Panc1 (cell line): ENCODE measurements around the gene G0S2.

Experiments used
- POLR2AphosphoS5 ChIP-seq: IDR thresholded peaks from 2 replicates; pipeline ENCODE4 v1.6.1; 2012; ENCODE audit warnings: mild to moderate bottlenecking, low read depth, low read length, moderate library complexity
- SIN3A ChIP-seq: IDR thresholded peaks from 2 replicates; pipeline ENCODE4 v1.6.1; 2012; ENCODE audit warnings: low read depth, mild to moderate bottlenecking, low read length, moderate library complexity, borderline replicate concordance; ENCODE audit not compliant: insufficient read depth
- TF ChIP-seq, protein P1 (sequence below): fragments of 450-650 bp; IDR thresholded peaks from 2 replicates; pipeline ENCODE4 v1.5.1; 2017; ENCODE audit warnings: mild to moderate bottlenecking
- TF ChIP-seq, protein P2 (sequence below), 2 experiments: IDR thresholded peaks; 2 replicates each; pipeline ENCODE4 v1.6.1; 2011 to 2012; ENCODE audit warnings: low read depth in 2 of 2, control low read depth in 1 of 2, low read length in 1 of 2, mild to moderate bottlenecking in 1 of 2, moderate library complexity in 1 of 2; ENCODE audit not compliant: insufficient read depth in 1 of 2

DNA sequence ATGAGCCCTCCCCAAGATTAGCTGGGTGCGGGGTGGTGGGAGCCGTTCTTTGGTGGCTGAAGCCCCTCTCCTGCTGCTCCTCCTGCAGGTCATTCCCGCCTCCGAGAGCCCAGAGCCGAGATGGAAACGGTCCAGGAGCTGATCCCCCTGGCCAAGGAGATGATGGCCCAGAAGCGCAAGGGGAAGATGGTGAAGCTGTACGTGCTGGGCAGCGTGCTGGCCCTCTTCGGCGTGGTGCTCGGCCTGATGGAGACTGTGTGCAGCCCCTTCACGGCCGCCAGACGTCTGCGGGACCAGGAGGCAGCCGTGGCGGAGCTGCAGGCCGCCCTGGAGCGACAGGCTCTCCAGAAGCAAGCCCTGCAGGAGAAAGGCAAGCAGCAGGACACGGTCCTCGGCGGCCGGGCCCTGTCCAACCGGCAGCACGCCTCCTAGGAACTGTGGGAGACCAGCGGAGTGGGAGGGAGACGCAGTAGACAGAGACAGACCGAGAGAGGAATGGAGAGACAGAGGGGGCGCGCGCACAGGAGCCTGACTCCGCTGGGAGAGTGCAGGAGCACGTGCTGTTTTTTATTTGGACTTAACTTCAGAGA lies 448 bp downstream of the G0S2 start:
- TF ChIP-seq, protein P1, sequence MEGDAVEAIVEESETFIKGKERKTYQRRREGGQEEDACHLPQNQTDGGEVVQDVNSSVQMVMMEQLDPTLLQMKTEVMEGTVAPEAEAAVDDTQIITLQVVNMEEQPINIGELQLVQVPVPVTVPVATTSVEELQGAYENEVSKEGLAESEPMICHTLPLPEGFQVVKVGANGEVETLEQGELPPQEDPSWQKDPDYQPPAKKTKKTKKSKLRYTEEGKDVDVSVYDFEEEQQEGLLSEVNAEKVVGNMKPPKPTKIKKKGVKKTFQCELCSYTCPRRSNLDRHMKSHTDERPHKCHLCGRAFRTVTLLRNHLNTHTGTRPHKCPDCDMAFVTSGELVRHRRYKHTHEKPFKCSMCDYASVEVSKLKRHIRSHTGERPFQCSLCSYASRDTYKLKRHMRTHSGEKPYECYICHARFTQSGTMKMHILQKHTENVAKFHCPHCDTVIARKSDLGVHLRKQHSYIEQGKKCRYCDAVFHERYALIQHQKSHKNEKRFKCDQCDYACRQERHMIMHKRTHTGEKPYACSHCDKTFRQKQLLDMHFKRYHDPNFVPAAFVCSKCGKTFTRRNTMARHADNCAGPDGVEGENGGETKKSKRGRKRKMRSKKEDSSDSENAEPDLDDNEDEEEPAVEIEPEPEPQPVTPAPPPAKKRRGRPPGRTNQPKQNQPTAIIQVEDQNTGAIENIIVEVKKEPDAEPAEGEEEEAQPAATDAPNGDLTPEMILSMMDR, result no peak
- TF ChIP-seq POLR2AphosphoS5 (no peak), SIN3A (no peak)
- TF ChIP-seq, protein P2, sequence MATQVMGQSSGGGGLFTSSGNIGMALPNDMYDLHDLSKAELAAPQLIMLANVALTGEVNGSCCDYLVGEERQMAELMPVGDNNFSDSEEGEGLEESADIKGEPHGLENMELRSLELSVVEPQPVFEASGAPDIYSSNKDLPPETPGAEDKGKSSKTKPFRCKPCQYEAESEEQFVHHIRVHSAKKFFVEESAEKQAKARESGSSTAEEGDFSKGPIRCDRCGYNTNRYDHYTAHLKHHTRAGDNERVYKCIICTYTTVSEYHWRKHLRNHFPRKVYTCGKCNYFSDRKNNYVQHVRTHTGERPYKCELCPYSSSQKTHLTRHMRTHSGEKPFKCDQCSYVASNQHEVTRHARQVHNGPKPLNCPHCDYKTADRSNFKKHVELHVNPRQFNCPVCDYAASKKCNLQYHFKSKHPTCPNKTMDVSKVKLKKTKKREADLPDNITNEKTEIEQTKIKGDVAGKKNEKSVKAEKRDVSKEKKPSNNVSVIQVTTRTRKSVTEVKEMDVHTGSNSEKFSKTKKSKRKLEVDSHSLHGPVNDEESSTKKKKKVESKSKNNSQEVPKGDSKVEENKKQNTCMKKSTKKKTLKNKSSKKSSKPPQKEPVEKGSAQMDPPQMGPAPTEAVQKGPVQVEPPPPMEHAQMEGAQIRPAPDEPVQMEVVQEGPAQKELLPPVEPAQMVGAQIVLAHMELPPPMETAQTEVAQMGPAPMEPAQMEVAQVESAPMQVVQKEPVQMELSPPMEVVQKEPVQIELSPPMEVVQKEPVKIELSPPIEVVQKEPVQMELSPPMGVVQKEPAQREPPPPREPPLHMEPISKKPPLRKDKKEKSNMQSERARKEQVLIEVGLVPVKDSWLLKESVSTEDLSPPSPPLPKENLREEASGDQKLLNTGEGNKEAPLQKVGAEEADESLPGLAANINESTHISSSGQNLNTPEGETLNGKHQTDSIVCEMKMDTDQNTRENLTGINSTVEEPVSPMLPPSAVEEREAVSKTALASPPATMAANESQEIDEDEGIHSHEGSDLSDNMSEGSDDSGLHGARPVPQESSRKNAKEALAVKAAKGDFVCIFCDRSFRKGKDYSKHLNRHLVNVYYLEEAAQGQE (IDR thresholded peaks at IDR 0.05; ENCODE audit: insufficient read depth in 1 of 2, low read depth in 2 of 2, low read length in 1 of 2), result no peak
